Osteoblast (primary cell): ENCODE measurements around the gene UBE2O. TPM values are rescaled to one million over a fixed set of nuclear protein-coding genes. Genes with fewer than 3 reads are reported as not detected.

ENCODE experiments used
- DNase-seq: peaks from one replicate; pipeline ENCODE4 v3.0.0; 2011; ENCODE audit warnings: low spot score, mixed read lengths; ENCODE audit not compliant: insufficient read length; ENCODE audit errors: missing footprints
- H2AFZ ChIP-seq: 2 replicates; pipeline ENCODE4 v1.6.0; 2011; ENCODE audit warnings: mild to moderate bottlenecking, low read length
- H3K27ac ChIP-seq: 2 replicates; pipeline ENCODE4 v1.5.1; 2011; ENCODE audit warnings: mild to moderate bottlenecking, low read depth, low read length, moderate library complexity
- H3K27me3 ChIP-seq: 2 replicates; pipeline ENCODE4 v1.6.0; 2012; ENCODE audit warnings: mild to moderate bottlenecking, control low read depth, inconsistent platforms, low read length, moderate library complexity; ENCODE audit not compliant: insufficient read depth
- H3K36me3 ChIP-seq: 2 replicates; pipeline ENCODE4 v1.5.1; 2011; ENCODE audit warnings: mild to moderate bottlenecking, low read length, control low read depth, moderate library complexity; ENCODE audit not compliant: insufficient read depth
- H3K4me1 ChIP-seq: 2 replicates; pipeline ENCODE4 v1.5.1; 2011; ENCODE audit warnings: mild to moderate bottlenecking, low read length, control low read depth, moderate library complexity; ENCODE audit not compliant: insufficient read depth
- H3K4me2 ChIP-seq: 2 replicates; pipeline ENCODE4 v1.6.0; 2011; ENCODE audit warnings: mild to moderate bottlenecking, low read length; ENCODE audit not compliant: insufficient read depth
- H3K4me3 ChIP-seq: fragments of 200-600 bp; sonication (generic); 3 replicates; pipeline ENCODE4 v1.5.1; 2012; ENCODE audit warnings: mild to moderate bottlenecking, low read length, inconsistent platforms; ENCODE audit not compliant: insufficient read depth
- H3K79me2 ChIP-seq: 2 replicates; pipeline ENCODE4 v1.6.0; 2012; ENCODE audit warnings: mild to moderate bottlenecking, low read length, control low read depth, inconsistent platforms; ENCODE audit not compliant: insufficient read depth
- H3K9me3 ChIP-seq: 2 replicates; pipeline ENCODE4 v1.5.1; 2011; ENCODE audit warnings: low read depth, low read length, control low read depth
- H4K20me1 ChIP-seq: 2 replicates; pipeline ENCODE4 v1.6.0; 2012; ENCODE audit warnings: mild to moderate bottlenecking, low read length, control low read depth; ENCODE audit not compliant: insufficient read depth
- total RNA-seq: library from RNA; depleted of rRNA; stranded (reverse); fragments of >200 nt; gene quantifications from 2 replicates; pipeline ENCODE4 v1.2.3, GENCODE V29; 2012
- TF ChIP-seq, protein P1 (sequence below): IDR thresholded peaks from 2 replicates; pipeline ENCODE4 v1.5.1; 2011; ENCODE audit warnings: mild to moderate bottlenecking, low read depth, low read length, moderate library complexity; ENCODE audit errors: extremely low read depth

UBE2O gene
- total RNA-seq, 1 donor: 19.5 TPM

DNA sequence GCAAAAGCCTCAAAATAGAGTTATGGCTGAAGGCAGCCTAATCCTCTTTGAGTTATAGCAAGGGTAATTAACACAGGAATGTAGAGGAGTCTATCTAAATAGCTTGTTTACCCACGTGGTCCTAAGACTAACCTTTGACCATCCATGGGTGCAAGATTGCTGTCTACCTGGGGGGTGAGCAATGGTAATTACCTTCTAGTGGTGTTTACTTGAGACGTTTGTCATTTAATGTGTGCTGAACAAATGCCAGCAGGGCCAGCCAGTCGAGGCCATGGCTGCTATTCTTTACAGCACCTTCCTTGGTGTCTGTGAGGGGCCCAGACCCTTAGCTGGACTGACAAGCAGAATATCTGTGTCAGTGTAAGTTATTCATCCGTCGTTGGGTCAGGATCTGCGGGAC lies 85.3 kb downstream of the UBE2O start:
- Histone ChIP-seq H3K79me2 (no peaks in the 10 kb centered on the region), H3K27me3 (no peaks in the 10 kb centered on the region), H3K9me3 (no peaks in the 10 kb centered on the region), H3K27ac (no peak overlapping the region), H3K4me3 (no peak overlapping the region), H3K36me3 (no peaks in the 10 kb centered on the region), H3K4me2 (no peak overlapping the region), H4K20me1 (no peaks in the 10 kb centered on the region), H2AFZ (no peak overlapping the region), H3K4me1 (peaks cover 27% of the 10 kb centered on the region)
- TF ChIP-seq, protein P1, sequence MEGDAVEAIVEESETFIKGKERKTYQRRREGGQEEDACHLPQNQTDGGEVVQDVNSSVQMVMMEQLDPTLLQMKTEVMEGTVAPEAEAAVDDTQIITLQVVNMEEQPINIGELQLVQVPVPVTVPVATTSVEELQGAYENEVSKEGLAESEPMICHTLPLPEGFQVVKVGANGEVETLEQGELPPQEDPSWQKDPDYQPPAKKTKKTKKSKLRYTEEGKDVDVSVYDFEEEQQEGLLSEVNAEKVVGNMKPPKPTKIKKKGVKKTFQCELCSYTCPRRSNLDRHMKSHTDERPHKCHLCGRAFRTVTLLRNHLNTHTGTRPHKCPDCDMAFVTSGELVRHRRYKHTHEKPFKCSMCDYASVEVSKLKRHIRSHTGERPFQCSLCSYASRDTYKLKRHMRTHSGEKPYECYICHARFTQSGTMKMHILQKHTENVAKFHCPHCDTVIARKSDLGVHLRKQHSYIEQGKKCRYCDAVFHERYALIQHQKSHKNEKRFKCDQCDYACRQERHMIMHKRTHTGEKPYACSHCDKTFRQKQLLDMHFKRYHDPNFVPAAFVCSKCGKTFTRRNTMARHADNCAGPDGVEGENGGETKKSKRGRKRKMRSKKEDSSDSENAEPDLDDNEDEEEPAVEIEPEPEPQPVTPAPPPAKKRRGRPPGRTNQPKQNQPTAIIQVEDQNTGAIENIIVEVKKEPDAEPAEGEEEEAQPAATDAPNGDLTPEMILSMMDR: no peak
- DNase-seq: no peak

DNA sequence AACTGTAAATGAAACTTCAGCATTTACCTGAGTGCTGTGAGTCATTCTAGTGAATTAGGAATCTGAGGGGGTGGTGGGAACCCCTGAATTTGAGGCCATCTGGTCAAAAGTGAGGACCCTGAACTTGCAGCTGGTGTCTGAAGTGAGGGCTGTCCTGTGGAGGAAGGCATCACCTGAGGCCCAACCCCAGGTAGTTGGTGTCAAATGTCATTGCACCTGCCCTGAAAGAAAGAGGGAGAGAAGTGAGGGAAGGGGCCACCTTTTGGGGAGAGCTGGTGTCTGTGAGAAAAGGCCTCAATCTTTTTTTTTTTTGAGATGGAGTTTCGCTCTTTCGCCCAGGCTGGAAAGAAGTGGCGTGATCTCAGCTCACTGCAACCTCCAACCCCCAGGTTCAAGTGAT lies 86.7 kb downstream of the UBE2O start:
- no peak overlapping the region for H3K4me2 ChIP-seq
- peaks cover 17% of the 10 kb centered on the region for H3K4me1 ChIP-seq
- no peaks in the 10 kb centered on the region for H3K36me3 ChIP-seq
- H3K79me2 ChIP-seq: no peaks in the 10 kb centered on the region
- H4K20me1 ChIP-seq: no peaks in the 10 kb centered on the region
- no peak for DNase-seq
- H3K27ac ChIP-seq: no peak overlapping the region
- no peak overlapping the region for H3K4me3 ChIP-seq
- no peak overlapping the region for H2AFZ ChIP-seq
- no peaks in the 10 kb centered on the region for H3K27me3 ChIP-seq
- H3K9me3 ChIP-seq: no peaks in the 10 kb centered on the region
- TF ChIP-seq, protein P1: no peak

- TF ChIP-seq, protein P1: peak; percentile 37
- Histone ChIP-seq H3K4me2 (no peak overlapping the region), H3K4me1 (peaks cover 13% of the 10 kb centered on the region), H3K36me3 (no peaks in the 10 kb centered on the region), H3K79me2 (no peaks in the 10 kb centered on the region), H3K4me3 (no peak overlapping the region), H3K27ac (no peak overlapping the region), H3K27me3 (no peaks in the 10 kb centered on the region), H4K20me1 (no peaks in the 10 kb centered on the region), H2AFZ (no peak overlapping the region), H3K9me3 (no peaks in the 10 kb centered on the region)
- no peak for DNase-seq
Observed at GRCh38 chr17:76365256-76365903, 87.6 kb downstream of the UBE2O start.

DNA sequence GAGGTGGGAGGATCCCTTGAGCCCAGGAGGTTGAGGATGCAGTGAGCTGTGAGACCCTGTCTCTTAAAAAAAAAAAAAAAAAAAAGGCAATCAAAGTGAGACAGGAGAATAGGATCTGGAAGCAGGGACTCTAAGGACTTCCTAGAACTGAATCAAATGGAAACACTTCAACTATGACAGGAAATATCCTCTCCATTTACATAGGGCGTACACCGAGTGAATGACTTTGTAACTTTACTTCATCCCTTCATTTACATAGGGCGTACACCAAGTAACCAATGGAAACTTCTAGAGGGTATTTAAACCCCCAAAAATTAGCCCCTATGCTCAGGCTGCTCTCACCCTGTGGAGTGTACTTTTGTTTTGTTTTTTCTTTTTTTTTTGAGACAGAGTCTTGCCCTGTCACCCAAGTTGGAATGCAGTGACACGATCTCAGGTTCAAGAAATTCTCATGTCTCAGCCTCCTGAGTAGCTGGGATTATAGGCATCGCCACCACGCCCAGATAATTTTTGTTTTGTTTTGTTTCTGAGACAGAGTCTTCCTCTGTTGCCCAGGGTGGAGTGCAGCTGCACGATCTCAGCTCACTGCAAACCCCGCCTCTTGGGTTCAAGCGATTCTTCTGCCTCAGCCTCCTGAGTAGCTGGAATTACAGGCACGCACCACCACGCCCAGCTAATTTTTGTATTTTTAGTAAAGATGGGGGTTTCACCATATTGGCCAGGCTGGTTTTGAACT lies 89.7 kb downstream of the UBE2O start:
- no peaks in the 10 kb centered on the region for H3K36me3 ChIP-seq
- H3K9me3 ChIP-seq: no peaks in the 10 kb centered on the region
- no peaks in the 10 kb centered on the region for H3K79me2 ChIP-seq
- no peak overlapping the region for H3K4me3 ChIP-seq
- TF ChIP-seq, protein P1: no peak
- H3K27me3 ChIP-seq: no peaks in the 10 kb centered on the region
- no peaks in the 10 kb centered on the region for H4K20me1 ChIP-seq
- H2AFZ ChIP-seq: no peak overlapping the region
- H3K27ac ChIP-seq: no peak overlapping the region
- DNase-seq: no peak
- H3K4me2 ChIP-seq: no peak overlapping the region
- peaks cover 6% of the 10 kb centered on the region for H3K4me1 ChIP-seq
